NCI-H146 (cell line): Measurements from ENCODE around the gene ALDH1A3.

ENCODE experiments used
- DNase-seq: peaks from one replicate; lab custom pipeline; 2025; lab: John Stamatoyannopoulos, UW

ALDH1A3 gene

GRCh38 chr15:100859970-100860828 lies 19.4 kb upstream of the ALDH1A3 start:
- DNase-seq, result no peak

- DNase-seq, result no peak
These were observed 18.7 kb upstream of the ALDH1A3 start for GRCh38 chr15:100860829-100861510.

GRCh38 chr15:100861511-100861991 lies 18.1 kb upstream of the ALDH1A3 start:
- no peak for DNase-seq

- DNase-seq, result no peak
These were observed 17.5 kb upstream of the ALDH1A3 start for GRCh38 chr15:100862162-100862561.

- DNase-seq, result no peak
These were observed 16.4 kb upstream of the ALDH1A3 start for GRCh38 chr15:100863075-100863795.

DNA sequence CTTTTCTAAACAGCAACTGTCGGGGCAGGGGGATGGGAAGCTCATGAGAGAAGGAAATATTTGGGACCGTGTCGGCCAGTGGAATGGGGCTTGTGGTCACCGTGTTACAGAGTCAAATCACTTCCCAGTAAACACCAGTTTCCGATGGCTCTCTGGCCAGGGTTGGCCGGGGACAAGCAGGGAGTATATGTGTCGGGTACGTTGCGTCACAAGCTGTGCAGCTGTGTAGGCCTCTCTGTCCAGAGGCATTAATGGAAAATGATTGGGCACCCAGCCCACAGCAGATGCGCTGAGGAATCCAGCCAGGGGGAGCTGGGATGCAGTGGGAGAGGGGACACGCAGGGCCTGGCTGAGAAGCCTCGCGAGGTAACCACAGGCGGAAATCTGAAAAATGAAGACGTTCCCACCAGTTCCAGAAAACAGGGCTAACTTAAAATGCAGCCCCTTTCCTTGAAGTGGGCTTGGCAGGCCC lies 15.8 kb upstream of the ALDH1A3 start:
- DNase-seq, result no peak

DNA sequence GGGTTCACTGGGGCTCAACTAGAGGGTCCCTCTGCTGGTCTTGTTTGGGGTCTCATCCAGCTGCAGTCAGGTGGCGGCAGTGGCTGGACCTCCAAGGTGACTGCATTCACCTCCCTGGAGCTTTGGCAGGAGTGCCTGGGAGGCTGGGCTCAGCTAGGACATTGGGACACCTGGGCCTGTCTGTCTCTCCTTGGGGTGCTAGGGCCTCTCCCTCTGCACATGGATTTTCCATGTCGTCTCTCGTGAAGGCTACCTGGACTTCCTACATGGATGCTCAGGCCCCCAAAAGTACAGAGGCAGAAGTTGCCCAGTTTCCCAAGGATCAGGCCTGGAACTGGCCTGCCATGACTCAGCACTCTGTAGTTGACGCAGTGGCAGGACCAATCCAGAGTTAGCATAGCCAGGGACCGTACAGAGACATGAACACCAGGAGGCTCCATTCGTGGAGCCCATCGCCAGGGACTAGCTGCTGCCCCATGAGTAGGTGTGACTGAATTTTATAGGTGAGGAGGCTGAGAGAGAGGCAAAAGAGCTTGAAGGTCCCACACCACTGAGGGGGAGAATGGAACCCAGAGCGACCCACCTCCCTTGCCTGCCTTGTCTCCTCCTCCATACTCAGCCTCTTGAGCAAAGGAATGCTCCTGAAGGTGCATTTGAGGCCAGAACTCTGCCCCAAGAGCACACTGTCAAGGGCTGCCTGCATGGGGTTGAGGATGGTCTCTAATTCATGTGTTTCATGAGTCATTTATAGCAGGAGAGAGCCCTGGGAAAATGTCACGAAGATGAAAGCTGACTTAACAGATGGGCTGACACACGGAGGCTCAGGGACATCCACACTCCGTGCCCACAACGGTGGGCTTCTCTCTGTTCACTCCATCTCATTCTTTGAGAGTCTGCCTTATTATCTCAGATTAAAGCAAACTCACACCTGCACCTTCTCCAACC lies 13.0 kb upstream of the ALDH1A3 start:
- DNase-seq, result no peak

GRCh38 chr15:100867433-100867832 lies 12.2 kb upstream of the ALDH1A3 start:
- DNase-seq, result no peak

- no peak for DNase-seq
These were observed 10.3 kb upstream of the ALDH1A3 start for GRCh38 chr15:100869151-100869999.

DNA sequence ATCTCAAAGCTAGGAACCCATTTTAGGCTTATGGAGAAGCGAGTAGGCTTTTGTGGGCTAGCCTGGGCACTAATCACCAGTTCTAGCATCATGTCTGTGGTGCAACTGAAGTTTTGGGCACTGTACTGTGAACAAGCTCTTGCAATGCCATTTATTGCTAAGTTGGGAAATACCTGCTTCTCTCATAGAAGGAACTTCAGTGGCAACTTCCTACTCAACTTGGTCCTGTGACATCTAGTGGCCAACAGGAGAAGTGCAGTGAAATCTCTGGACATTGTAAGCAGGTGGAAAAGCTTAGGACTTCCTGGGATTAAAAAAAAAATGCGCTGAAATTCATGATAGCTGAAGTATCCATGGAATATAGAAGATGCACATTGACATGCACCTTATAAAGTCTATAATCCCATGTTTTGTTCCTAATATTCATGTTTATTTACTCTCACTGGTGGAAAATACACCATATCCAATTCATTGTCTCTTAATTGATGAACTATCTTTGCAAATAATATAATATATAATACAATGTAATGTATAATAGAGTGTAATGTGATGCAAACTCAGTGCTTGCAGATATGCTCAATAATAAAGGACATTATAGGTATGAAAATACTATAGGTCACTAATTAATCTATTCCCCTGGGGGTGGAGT lies 6.5 kb upstream of the ALDH1A3 start:
- peak; percentile 44 for DNase-seq

DNA sequence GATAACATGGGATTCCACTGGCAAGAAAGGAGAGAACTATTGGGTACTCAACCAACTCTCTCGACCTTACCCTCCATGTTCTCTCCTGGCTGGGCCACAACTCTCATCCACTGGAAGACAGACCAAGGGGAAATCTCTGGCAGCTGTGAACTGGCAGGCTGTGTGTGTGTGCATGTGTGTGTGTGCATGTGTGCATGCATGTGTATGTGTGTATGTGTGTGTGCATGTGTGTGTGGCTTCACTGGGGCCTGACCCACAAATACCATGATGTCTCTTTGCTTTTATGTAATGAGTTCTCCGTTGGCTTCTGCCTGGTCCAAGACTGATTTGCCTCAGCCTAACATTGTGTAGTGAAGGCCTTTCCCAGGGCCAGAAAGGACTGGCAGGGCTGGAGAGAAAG lies 4.1 kb upstream of the ALDH1A3 start:
- DNase-seq, result no peak

- no peak for DNase-seq
These were observed 3.7 kb upstream of the ALDH1A3 start for GRCh38 chr15:100875976-100876375.

DNA sequence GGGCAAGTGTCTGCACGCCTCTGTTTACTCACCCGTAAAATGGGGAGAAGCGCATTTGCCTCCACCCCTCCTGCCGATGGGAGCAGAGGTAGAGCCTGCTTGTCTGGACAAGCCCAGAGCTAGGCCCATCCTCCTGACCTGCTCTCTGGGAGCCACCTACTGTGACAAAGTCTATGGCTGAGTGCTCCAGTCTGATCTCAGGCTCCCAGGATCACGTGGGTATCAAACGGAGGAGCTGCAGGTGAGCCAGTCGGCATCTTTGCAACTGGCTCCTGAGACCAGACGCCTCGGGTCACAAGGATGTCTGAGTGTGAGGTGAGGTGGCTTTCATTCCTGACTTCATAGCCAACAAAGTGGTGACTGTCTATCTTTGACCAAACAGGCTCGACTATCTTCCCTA lies 2.1 kb upstream of the ALDH1A3 start:
- no peak for DNase-seq

DNA sequence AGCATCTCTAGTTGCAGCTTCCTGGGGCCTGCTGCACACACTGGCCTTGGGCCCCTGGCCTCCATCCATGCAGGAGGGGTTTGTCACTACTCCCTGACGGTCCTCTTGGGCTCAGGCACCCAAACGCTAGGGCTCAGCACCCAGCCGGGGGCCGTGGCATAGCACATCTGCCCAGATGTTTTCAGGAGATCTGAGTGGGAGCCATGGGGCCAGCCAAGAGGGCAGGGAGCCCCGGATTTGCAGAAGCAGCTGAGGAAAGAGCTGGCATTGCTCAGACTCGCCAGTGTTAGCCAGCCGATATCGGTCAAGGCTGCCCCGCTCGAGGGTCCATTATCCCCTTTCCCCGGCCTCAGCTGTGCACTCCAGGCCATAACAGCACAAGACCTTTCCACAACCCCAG lies 1.5 kb upstream of the ALDH1A3 start:
- DNase-seq, result no peak

GRCh38 chr15:100878648-100879047 lies 983 bp upstream of the ALDH1A3 start:
- DNase-seq, result no peak

- DNase-seq, result no peak
These were observed 569 bp upstream of the ALDH1A3 start for GRCh38 chr15:100879061-100879463.

GRCh38 chr15:100880139-100880896 lies 687 bp downstream of the ALDH1A3 start:
- DNase-seq, result no peak

DNA sequence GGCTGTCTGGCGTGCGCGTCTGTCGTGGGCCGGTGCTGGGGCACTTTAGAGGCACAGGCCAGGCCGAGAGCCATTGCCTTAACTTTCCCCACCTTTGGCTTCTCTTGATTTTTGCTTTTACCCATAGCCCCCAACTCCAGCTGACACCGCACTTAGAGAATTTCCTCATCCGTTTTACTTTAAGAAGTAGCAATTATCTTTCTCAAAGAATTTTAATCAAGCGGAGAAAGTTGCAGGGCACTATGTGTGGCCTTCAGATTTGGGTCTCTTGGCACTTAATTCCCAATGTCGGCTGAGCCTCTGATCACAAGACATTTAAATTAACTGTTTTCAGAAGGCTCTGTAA lies 1.2 kb downstream of the ALDH1A3 start:
- DNase-seq, result no peak
